Stimulated activated CD8-positive, alpha-beta memory T cell treated with anti-CD3 and anti-CD28 coated beads, Interleukin-4, amount 100 ng/mL, for 48 hours (primary cell): ENCODE results near the gene NDUFB7.
"Not testable (repeated sequence)": the region's sequence is repeated elsewhere in the genome, so short reads cannot be mapped to it uniquely, and the experiment has no call there.

Experiments
- DNase-seq: peaks from one replicate; pipeline ENCODE4 v3.0.0-alpha.2; 2020

NDUFB7 gene

GRCh38 chr19:14571695-14572490 lies at the start of gene NDUFB7:
Gene NDUFB7 (minus strand): TSS chr19:14572066. CDS start chr19:14572000, 66 bp downstream.
- peak; percentile 90 for DNase-seq

DNA sequence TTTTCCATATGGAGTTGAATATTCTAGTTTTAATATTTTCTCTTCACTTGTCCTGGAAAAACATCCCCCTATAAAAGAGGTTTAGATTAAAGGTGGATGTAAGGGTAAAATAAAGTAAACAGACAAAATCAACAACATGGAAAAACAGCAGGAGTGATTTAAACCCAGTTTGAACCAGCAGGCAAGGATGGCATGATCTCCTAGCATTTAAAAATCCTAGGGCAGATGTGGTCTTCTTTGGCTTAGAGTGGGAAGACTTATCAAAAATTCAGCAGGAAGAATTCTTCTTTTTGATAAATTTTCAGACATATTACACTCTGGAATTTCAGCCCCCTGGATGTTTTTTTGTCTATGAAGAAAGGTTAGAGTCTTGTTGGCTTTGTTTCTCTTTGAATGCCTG lies 47.5 kb upstream of the NDUFB7 start:
- no peak for DNase-seq

GRCh38 chr19:14616407-14616806 lies 44.5 kb upstream of the NDUFB7 start:
- DNase-seq: no peak

GRCh38 chr19:14615623-14616022 lies 43.8 kb upstream of the NDUFB7 start:
- no peak for DNase-seq

DNA sequence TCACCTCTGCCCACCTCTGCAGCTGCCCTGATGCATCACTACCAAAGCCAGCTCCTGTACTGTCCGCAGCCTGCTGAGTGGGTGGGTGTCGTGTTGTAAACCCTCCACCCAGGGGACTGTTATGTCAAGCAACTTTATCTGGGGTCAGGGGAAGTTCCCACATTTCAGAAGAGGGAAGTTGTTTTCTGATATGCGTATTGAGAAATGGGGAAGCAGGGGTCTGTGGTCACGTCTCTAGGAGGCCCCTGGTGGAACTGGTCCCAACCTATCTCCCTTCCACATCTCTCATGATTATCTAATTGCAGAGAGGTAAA lies 42.2 kb upstream of the NDUFB7 start:
- DNase-seq: no peak

- DNase-seq: not testable (repeated sequence)
These were observed 41.7 kb upstream of the NDUFB7 start for GRCh38 chr19:14613399-14614098.

GRCh38 chr19:14612657-14613056 lies 40.8 kb upstream of the NDUFB7 start:
- DNase-seq: no peak

- not testable (repeated sequence) for DNase-seq
These were observed 40.4 kb upstream of the NDUFB7 start for GRCh38 chr19:14612242-14612641.

DNA sequence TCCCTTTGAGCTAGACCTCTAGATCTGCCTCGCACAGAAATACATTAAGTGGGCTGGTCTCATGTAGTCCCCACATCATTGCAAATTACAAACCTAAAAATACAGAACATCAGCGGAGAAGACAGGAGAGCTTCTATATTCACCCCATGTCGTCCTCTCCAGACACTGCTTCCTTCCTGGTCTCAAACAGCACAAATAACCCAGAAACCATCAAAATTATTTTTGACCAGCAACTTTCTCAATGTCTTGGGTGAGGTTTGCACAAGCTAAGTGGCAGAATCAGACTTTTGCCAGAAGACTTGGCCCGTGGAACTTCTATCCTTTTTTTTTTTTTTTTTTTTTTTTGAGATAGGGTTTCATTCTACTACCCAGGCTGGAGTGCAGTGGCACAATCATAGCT lies 39.2 kb upstream of the NDUFB7 start:
- DNase-seq: no peak

GRCh38 chr19:14606627-14607026 lies 34.8 kb upstream of the NDUFB7 start:
- DNase-seq: no peak

GRCh38 chr19:14603990-14604387 lies 32.1 kb upstream of the NDUFB7 start:
- DNase-seq: no peak

DNA sequence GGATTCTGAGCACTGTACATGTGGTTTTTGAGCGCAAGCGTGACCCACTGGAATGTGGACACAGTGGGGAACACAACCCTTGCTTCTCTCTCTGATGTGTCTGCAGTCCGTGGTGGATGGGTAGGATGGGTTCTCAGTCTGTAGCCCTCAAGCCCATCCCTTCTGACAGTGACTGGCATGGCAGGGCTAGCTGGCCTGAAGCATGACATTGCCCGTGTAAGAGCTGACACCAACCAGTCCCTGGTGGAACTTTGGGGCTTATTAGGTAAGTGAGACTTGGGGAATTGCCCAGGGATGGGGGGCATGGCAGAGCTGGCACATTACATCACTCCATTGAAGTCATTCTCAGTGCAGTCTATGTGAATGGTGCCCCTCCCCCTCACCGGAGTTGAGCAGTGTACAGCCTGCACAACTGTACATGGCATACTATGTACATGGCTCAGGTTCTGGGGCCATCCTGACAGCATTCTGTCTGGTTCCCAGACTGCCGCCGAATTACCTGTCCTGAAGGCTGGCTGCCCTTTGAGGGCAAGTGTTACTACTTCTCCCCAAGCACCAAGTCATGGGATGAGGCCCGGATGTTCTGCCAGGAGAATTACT lies 27.8 kb upstream of the NDUFB7 start:
- DNase-seq: no peak

GRCh38 chr19:14595558-14595957 lies 23.7 kb upstream of the NDUFB7 start:
- DNase-seq: no peak

DNA sequence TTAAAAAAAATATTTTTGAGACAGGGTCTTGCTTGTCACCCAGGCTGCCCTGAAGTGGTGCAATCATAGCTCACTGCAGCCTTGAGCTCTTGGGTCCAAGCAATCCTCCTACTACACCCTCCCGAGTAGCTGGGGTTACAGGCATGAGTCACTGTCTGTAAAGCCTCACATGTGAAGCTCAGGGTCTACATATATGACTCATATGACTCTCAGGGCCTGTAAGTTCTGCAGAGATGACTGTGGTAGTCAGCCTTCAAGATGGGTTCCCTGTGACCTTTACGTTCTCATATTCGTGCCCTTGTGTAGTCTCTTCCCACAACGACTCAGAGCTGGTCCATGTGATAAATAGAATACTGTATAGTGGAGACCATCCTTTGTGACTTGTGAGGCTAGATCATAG lies 17.6 kb upstream of the NDUFB7 start:
- not testable (repeated sequence) for DNase-seq

DNA sequence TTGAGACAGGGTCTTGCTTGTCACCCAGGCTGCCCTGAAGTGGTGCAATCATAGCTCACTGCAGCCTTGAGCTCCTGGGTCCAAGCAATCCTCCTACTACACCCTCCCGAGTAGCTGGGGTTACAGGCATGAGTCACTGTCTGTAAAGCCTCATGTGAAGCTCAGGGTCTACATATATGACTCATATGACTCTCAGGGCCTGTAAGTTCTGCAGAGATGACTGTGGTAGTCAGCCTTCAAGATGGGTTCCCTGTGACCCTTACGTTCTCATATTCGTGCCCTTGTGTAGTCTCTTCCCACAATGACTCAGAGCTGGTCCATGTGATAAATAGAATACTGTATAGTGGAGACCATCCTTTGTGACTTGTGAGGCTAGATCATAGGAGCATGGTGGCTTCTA lies 13.3 kb upstream of the NDUFB7 start:
- peak; percentile 59 for DNase-seq

DNA sequence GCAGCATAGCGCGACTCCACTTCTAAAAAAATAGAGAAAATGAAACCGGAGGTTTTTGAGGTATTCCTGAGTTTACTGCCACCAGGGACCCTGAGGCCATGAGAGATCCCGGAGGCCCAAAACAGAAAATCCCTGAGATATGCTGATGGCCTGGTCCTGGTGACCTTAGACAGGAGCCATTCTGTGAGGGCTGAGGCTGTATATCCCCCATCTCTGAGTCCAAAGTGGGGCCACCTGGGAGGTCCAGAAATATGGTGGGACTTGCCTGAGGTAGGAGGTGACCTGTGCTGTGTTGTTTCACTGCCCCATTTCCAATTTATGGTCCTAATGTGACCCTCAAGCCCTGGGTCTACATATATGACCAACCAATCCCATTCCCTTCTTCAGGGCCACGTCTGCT lies 12.5 kb upstream of the NDUFB7 start:
- DNase-seq: not testable (repeated sequence)

DNA sequence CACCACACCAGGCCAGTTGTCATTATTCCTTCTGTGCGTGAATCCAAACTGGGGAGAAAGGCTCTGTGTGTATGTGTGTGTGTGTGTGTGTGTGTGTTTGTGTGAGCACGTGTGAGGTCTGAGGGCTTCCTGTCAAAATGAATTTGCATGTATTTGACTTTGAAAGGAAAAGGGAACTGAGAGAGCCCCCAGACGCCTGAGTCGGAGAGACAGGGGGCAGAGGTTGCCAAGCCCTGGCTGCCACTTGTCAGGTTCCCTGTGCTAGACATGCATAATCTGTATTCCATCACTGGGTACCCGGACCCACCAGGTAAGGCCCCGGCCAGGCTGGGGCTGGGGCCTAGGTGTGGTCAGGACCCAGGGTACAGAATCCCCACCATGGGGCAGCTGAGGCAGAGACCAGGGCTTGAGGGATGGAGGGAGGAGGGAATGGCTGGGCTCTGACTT lies 11.1 kb upstream of the NDUFB7 start, which contains the start of gene CLEC17A:
CLEC17A (plus strand) TSS at position 191 of the 447 bp plus-strand sequence; CDS start at position 268, 77 bp downstream.
- DNase-seq: no peak

DNA sequence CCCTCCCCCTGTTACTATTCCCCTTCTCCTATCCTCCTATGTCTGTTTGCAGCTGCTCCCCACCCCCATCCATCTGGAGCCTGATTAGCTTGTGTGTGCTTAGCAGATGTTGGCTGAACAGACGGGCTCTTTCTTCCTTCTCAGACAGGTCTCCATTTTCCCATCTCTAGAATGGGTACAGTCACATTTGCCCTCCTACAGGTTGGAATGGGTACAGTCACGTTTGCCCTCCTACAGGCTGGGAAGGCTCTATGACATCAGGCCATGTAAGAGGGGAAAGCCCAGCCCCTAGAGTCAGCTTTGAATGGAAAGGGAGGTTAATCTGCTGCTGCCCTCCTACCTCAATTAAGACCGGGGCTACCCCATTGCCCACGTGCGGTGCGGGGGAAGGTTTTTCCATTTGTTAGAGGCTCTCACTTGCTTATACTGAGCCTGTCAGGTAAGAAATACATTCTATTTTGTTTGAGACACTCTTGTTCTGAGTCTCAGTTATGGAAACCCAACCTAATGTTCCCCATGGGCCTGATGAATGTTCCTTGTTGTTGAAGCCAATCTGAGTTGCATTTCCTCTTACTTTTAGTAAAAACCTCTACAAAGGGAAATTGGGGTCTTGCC lies 8.9 kb upstream of the NDUFB7 start:
- peak; percentile 79 for DNase-seq

GRCh38 chr19:14577885-14578427 lies 6.1 kb upstream of the NDUFB7 start:
- DNase-seq: no peak

DNA sequence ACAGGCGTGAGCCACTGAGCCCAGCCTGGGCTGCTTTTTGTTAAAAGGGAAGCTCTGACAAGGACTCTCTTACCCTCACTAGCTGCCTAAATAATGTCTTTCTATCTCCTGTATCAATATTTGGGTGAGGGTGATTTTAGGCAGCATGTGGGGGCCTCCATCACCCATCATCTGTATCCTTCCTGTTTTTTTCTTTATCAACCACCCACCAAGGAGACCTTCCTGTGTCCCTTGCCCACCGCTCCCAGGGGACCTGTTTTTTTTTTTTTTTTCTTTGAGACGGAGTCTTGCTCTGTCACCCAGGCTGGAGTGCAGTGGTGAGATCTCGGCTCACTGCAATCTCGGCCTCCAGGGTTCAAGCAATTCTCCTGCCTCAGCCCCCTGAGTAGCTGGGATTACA lies 5.4 kb upstream of the NDUFB7 start:
- DNase-seq: no peak

DNA sequence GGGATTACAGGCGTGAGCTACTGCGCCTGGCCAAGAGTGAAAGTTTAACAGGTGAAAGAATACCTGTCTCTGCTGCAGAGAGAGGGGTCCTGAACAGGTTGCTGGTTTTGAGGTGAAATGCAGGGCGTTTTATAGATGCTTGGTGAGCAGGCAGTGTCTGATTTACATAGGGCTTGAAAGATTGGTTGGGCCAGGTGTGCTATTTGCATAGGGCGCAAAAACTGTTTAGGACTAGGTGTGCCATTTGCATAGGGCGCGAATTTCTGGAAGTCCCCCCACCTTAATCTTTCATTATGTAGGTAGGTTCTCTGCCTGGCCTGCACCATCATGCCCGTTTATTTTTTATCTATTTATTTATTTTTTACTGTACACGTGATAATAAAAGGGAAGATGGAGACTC lies 4.5 kb upstream of the NDUFB7 start:
- no peak for DNase-seq

DNA sequence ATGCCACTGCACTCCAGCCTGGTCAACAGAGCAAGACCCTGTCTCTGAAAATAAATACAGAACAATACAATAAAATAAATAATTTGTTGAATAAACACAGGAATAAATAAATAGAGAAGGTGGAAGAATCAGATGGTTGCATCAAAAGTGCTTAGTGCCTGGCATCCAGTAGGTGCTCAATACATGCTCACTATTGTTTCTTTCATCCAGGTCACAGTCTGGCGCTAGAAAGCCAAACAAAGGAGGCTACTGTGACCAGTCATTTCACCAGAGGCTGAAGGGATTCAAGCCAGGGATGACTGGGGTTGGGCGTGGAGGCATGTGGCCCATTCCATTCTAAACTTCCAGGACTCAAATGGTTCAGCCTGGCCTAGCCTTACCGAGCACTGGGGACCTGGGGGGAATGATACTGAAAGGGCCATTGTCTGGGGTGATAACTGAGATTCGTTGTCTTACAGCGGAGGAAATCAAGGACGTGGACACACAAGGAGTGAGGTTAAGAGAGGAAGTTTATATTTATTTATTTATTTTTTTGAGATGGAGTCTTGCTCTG lies 3.6 kb upstream of the NDUFB7 start:
- no peak for DNase-seq
